GM12891 (cell line): ENCODE results near the gene TRPC4AP.

ENCODE experiments used
- PAX5 ChIP-seq: IDR thresholded peaks from 2 replicates; pipeline ENCODE4 v1.6.1; 2011; ENCODE audit warnings: low read length, moderate library complexity, mild to moderate bottlenecking; ENCODE audit not compliant: insufficient read depth, severe bottlenecking
- POLR2A ChIP-seq: IDR thresholded peaks from 2 replicates; pipeline ENCODE4 v1.6.1; 2011; ENCODE audit warnings: low read depth, low read length, control low read depth
- POLR2AphosphoS5 ChIP-seq: IDR thresholded peaks from 2 replicates; pipeline ENCODE4 v1.6.1; 2011; ENCODE audit warnings: low read depth, low read length, control low read depth
- SPI1 ChIP-seq: IDR thresholded peaks from 2 replicates; pipeline ENCODE4 v1.6.1; 2011; ENCODE audit warnings: low read depth, low read length, control low read depth
- TAF1 ChIP-seq: IDR thresholded peaks from 2 replicates; pipeline ENCODE4 v1.6.1; 2011; ENCODE audit warnings: low read depth, low read length, control low read depth

GRCh38 chr20:34990231-34990630 is 102.4 kb downstream of the TRPC4AP start:
- TF ChIP-seq PAX5 (no peak), POLR2A (no peak), TAF1 (no peak), POLR2AphosphoS5 (no peak), SPI1 (no peak)
